BLaER1 (cell line): ENCODE data around the gene ZDHHC11.
"Not testable (repeated sequence)": the region's sequence is repeated elsewhere in the genome, so short reads cannot be mapped to it uniquely, and the experiment has no call there.

Source experiments
- H3K27ac ChIP-seq: shearing (Covaris generic); formaldehyde crosslinking; 2 replicates; pipeline ENCODE4 v1.8.1; 2022
- H3K27me3 ChIP-seq: shearing (Covaris generic); formaldehyde crosslinking; 2 replicates; pipeline ENCODE4 v1.8.1; 2022
- H3K36me3 ChIP-seq: shearing (Covaris generic); formaldehyde crosslinking; 2 replicates; pipeline ENCODE4 v1.8.1; 2022
- H3K4me1 ChIP-seq: shearing (Covaris generic); formaldehyde crosslinking; 2 replicates; pipeline ENCODE4 v1.8.1; 2022
- H3K4me2 ChIP-seq: shearing (Covaris generic); formaldehyde crosslinking; 2 replicates; pipeline ENCODE4 v1.8.1; 2022
- H3K4me3 ChIP-seq: shearing (Covaris generic); formaldehyde crosslinking; 2 replicates; pipeline ENCODE4 v1.8.1; 2022
- H3K9ac ChIP-seq: shearing (Covaris generic); formaldehyde crosslinking; 2 replicates; pipeline ENCODE4 v1.8.1; 2022
- H3K9me3 ChIP-seq: shearing (Covaris generic); formaldehyde crosslinking; 2 replicates; pipeline ENCODE4 v1.8.1; 2022
- H4K20me1 ChIP-seq: shearing (Covaris generic); formaldehyde crosslinking; 2 replicates; pipeline ENCODE4 v1.8.1; 2022
- Cebpa-rat ChIP-seq: shearing (Covaris generic); IDR thresholded peaks from 2 replicates; pipeline ENCODE4 v1.8.1; 2022

Gene ZDHHC11

DNA sequence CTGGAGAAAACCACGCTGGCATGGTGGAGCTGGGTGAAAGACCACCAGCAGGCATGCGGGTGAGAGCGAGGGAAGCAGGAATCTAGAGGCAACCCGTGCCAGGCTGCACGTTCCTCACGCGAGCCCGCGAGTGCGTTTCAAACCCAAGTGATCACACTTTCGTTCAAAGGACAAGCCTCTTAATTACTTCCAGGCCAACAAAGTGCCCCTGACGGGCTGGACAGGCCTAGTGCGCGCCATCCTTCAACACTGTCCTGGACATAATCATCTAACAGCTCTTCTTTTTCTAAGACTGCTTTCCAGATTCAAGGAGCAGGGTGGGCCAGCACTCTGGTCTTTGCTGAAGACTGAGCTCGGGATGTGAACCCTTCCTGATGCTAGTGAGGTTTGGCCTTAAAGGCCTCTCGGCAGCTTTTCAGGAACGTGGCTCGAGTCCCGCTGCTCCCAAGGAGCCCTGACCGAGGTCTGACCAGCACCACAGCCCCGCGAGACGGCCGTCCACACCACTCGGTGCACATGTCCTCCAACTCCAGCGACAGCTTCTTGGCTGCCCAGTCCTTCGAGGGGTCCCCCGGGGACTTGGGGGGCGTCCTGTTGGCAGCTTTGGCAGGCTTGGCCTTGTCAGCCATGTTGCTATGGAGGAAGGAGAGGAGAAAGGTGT lies 81.2 kb downstream of the ZDHHC11 start:
- H4K20me1 ChIP-seq, H3K4me1 ChIP-seq, H3K36me3 ChIP-seq, H3K27me3 ChIP-seq, H3K27ac ChIP-seq, H3K4me3 ChIP-seq, H3K4me2 ChIP-seq, H3K9ac ChIP-seq: not testable (repeated sequence)
- H3K9me3 ChIP-seq: peaks cover 13% of the 10 kb centered on the region

- Histone ChIP-seq H3K27me3 (no peaks in the 10 kb centered on the region), H3K4me2 (no peak overlapping the region), H3K4me3 (no peak overlapping the region), H4K20me1 (no peaks in the 10 kb centered on the region), H3K9ac (no peak overlapping the region), H3K27ac (no peak overlapping the region), H3K4me1 (no peaks in the 10 kb centered on the region), H3K36me3 (no peaks in the 10 kb centered on the region; the same call in 1 of the 2 replicates), H3K9me3 (peaks cover 15% of the 10 kb centered on the region)
- no peak for TF ChIP-seq Cebpa-rat
Observed at GRCh38 chr5:766666-767431, 83.9 kb downstream of the ZDHHC11 start.

DNA sequence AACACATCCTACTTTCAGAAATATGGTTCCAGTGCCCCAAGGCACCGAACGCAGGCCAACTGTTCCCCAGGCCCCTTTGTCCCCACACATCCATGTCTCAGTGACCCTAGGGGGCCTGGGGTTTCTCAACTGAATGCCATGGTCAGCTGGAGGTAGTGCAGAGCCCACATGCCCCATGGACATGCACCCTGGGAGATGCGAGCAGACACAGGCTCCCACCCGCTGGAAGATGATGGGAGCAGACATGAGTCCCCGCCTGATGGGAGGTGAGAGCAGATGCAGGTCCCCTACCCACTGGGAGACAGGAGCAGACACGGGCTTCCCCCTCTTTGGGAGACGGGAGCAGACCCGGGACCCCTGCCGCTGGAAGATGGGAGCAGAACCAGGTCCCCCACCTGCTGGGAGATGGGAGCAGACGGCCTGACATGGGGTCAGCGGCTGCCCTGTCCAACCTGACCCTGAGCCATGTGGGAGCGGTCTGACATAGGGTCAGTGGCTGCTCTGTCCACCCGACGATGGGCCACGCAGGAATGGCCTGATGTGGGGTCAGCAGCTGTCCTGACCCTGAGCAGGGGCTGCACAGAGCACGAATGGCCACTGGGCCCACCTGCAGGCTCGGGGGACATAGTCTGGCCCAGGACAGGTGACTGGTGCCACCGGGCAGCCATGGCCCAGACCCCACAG lies 84.7 kb downstream of the ZDHHC11 start:
- Histone ChIP-seq H3K9me3 (peaks cover 15% of the 10 kb centered on the region), H3K9ac (no peak overlapping the region), H3K4me2 (no peak overlapping the region), H3K4me1 (no peaks in the 10 kb centered on the region), H4K20me1 (no peaks in the 10 kb centered on the region), H3K27ac (no peak overlapping the region), H3K36me3 (no peaks in the 10 kb centered on the region; the same call in 1 of the 2 replicates), H3K27me3 (no peaks in the 10 kb centered on the region), H3K4me3 (no peak overlapping the region)
- no peak for TF ChIP-seq Cebpa-rat

- no peak overlapping the region for H3K4me2 ChIP-seq
- no peaks in the 10 kb centered on the region for H4K20me1 ChIP-seq
- peaks cover 15% of the 10 kb centered on the region for H3K9me3 ChIP-seq
- no peaks in the 10 kb centered on the region for H3K27me3 ChIP-seq
- H3K27ac ChIP-seq: no peak overlapping the region
- TF ChIP-seq Cebpa-rat: no peak
- no peaks in the 10 kb centered on the region for H3K4me1 ChIP-seq
- no peak overlapping the region for H3K9ac ChIP-seq
- no peak overlapping the region for H3K4me3 ChIP-seq
- no peaks in the 10 kb centered on the region; the same call in 1 of the 2 replicates for H3K36me3 ChIP-seq
Observed at GRCh38 chr5:763998-764781, 86.6 kb downstream of the ZDHHC11 start.

DNA sequence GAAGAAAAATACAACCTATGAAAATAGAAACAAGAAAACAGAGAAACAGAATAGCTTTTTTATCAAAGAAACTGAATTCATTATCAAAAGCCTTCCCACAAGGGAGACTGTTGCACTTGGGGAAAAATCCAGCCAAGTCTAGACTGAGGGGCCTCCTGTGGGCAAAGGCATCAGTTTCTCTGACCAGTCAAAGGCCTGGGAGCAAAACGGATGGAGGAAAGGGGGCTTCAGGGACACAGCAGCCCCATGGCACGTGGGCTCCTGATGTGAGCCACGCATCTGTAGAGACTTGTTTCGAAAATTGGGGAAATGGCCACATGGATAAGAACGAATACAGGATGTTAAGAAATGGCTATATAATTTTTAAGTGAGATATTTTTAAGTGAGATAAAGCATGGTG lies 87.4 kb downstream of the ZDHHC11 start:
- Histone ChIP-seq H3K4me3 (no peak overlapping the region), H3K9ac (no peak overlapping the region), H3K27me3 (no peaks in the 10 kb centered on the region), H3K36me3 (no peaks in the 10 kb centered on the region; the same call in 1 of the 2 replicates), H3K4me1 (peaks cover 8% of the 10 kb centered on the region), H4K20me1 (no peaks in the 10 kb centered on the region), H3K9me3 (peaks cover 15% of the 10 kb centered on the region), H3K27ac (no peak overlapping the region), H3K4me2 (no peak overlapping the region)
- no peak for TF ChIP-seq Cebpa-rat

- not testable (repeated sequence) for H3K9ac ChIP-seq, H3K36me3 ChIP-seq, H4K20me1 ChIP-seq, H3K4me2 ChIP-seq, H3K27me3 ChIP-seq, H3K4me3 ChIP-seq, H3K27ac ChIP-seq
- peaks cover 15% of the 10 kb centered on the region for H3K9me3 ChIP-seq
- peaks cover 12% of the 10 kb centered on the region for H3K4me1 ChIP-seq
Observed at GRCh38 chr5:762996-763395, 87.8 kb downstream of the ZDHHC11 start.

- H3K9ac ChIP-seq: no peak overlapping the region
- no peaks in the 10 kb centered on the region; the same call in 1 of the 2 replicates for H3K36me3 ChIP-seq
- H3K4me3 ChIP-seq: no peak overlapping the region
- H3K4me2 ChIP-seq: no peak overlapping the region
- H3K9me3 ChIP-seq: peaks cover 15% of the 10 kb centered on the region
- H3K27me3 ChIP-seq: no peaks in the 10 kb centered on the region
- H3K4me1 ChIP-seq: peaks cover 21% of the 10 kb centered on the region
- TF ChIP-seq Cebpa-rat: no peak
- H3K27ac ChIP-seq: no peak overlapping the region
- no peaks in the 10 kb centered on the region for H4K20me1 ChIP-seq
Observed at GRCh38 chr5:761854-762710, 88.7 kb downstream of the ZDHHC11 start.

DNA sequence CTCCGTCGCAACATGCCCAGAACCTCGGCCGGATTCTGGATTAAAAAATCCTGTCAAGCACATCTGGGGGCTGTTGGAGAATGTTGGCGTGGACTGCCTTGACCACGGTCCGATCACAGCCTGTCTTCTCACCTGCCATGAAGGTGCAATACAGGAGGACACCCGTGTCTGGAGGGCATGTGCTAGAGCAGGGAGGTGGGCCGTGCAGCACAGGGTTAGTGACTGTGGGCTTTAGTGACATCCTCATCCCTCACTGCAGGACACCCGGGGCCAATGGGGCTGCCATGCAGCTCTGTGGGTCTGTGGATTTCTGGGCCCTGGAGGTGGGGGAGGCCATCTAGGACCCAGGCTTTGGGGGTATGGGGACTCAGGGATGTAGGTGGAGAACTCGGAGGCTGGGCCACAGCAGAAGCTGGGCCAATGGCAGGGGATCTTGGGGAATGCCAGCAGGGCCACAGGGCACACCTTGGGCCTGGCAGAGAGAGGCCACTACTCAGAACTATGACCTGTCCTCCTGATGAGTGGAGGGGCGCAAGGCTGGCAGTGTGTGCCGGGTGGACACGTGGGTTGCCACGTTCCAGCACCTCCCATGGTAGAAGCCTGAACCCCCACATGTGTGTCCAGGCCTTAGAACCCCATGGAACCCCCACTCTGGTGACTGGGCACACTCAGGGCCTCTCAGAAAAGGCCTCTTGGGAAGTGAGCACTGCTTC lies 89.6 kb downstream of the ZDHHC11 start:
- TF ChIP-seq Cebpa-rat: no peak
- no peaks in the 10 kb centered on the region for H3K27me3 ChIP-seq
- no peak overlapping the region for H3K4me2 ChIP-seq
- no peak overlapping the region for H3K4me3 ChIP-seq
- H4K20me1 ChIP-seq: no peaks in the 10 kb centered on the region
- H3K9ac ChIP-seq: no peak overlapping the region
- peaks cover 12% of the 10 kb centered on the region for H3K9me3 ChIP-seq
- H3K27ac ChIP-seq: no peak overlapping the region
- no peaks in the 10 kb centered on the region; the same call in 1 of the 2 replicates for H3K36me3 ChIP-seq
- peaks cover 21% of the 10 kb centered on the region for H3K4me1 ChIP-seq
